HG02610 (cell line): ENCODE data around the gene SLC12A4.
A peak's percentile ranks its signal among the peaks of the same experiment; 100 is the strongest.
"Not testable (repeated sequence)": the region's sequence is repeated elsewhere in the genome, so short reads cannot be mapped to it uniquely, and the experiment has no call there.

Experiments used
- ATAC-seq: cut with Tn5 transposase; IDR thresholded peaks from one replicate; pipeline ENCODE4 v1.9.1; 2021; ENCODE audit warnings: mild to moderate bottlenecking, moderate library complexity; ENCODE audit not compliant: unreplicated experiment

The SLC12A4 gene

DNA sequence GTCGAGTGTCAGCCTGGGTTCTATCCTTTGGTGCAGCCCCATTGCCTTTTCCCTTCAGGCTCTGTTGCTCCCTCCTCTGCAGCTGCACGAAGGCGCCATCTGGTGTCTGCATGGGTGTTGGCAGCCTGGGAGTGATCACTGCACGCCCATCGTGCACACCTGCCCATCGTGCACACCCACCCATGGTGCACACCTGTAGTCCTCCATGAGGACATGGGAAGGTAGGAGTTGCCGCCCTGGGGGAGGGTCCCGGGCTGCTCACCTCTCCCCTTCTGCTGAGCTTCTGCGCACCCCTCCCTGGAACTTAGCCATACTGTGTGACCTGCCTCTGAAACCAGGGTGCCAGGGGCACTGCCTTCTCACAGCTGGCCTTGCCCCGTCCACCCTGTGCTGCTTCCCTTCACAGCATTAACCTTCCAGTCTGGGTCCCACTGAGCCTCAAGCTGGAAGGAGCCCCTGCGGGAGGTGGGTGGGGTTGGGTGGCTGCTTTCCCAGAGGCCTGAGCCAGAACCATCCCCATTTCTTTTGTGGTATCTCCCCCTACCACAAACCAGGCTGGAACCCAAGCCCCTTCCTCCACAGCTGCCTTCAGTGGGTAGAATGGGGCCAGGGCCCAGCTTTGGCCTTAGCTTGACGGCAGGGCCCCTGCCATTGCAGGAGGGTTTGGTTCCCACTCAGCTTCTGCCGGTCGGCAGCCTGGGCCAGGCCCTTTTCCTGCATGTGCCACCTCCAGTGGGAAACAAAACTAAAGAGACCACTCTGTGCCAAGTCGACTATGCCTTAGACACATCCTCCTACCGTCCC, 39.7 kb downstream of the SLC12A4 start:
- ATAC-seq, result no peak

DNA sequence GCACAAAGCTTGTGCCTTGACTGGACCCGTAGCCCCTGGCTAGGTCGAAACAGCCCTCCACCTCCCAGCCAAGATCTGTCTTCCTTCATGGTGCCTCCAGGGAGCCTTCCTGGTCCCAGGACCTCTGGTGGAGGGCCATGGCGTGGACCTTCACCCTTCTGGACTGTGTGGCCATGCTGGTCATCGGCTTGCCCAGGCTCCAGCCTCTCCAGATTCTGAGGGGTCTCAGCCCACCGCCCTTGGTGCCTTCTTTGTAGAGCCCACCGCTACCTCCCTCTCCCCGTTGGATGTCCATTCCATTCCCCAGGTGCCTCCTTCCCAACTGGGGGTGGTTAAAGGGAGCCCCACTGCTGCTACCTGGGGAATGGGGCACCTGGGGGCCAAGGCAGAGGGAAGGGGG, 40.3 kb downstream of the SLC12A4 start:
- ATAC-seq, result no peak

DNA sequence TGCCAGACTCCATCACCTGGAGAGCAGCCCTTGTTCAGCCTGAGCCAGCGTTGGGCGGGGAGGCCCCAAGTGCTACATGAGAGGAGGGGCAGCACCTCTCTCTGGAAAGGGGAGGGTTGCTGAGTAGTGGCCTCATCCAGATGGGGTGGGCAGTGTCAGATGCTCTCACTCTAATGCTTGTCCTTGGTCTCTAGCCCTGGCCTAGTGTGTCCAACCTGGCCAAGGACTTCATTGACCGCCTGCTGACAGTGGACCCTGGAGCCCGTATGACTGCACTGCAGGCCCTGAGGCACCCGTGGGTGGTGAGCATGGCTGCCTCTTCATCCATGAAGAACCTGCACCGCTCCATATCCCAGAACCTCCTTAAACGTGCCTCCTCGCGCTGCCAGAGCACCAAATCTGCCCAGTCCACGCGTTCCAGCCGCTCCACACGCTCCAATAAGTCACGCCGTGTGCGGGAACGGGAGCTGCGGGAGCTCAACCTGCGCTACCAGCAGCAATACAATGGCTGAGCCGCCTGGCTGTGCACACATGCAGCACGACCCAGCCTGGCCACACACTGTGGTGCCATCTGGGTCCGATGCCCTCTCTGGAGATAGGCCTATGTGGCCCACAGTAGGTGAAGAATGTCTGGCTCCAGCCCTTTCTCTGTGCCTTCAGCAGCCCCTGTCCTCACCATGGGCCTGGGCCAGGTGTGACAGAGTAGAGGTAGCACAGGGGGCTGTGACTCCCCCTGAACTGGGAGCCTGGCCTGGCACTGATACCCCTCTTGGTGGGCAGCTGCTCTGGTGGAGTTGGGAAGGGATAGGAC, 41.1 kb downstream of the SLC12A4 start:
- no peak for ATAC-seq

DNA sequence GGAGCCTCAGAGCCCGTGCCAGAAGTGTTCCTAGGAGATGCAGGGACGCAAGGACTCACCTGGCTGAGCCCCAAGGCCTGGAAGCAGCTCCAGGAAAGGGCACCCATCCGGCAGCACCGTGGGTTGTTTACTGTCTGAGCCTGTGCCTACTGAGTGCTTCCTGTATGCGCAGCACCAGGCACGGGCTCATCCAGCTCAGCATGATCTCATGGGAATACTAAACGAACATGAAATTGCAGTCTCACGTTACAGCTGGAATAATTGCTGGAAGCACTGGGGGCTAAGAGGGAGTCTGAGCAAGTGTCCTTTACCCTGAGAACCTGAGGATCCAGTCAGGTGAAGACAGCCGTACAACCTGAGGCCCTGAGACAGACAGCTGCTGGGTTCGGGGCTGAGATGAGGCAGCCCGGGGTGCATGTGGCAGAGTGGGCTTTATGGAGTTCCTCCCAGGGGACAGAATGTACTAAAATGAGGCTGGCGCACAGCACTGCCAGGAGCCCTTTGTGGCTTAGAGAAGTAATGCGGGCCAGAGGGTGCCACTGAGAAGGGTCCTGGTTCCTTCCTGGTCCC, 42.2 kb downstream of the SLC12A4 start:
- no peak for ATAC-seq

DNA sequence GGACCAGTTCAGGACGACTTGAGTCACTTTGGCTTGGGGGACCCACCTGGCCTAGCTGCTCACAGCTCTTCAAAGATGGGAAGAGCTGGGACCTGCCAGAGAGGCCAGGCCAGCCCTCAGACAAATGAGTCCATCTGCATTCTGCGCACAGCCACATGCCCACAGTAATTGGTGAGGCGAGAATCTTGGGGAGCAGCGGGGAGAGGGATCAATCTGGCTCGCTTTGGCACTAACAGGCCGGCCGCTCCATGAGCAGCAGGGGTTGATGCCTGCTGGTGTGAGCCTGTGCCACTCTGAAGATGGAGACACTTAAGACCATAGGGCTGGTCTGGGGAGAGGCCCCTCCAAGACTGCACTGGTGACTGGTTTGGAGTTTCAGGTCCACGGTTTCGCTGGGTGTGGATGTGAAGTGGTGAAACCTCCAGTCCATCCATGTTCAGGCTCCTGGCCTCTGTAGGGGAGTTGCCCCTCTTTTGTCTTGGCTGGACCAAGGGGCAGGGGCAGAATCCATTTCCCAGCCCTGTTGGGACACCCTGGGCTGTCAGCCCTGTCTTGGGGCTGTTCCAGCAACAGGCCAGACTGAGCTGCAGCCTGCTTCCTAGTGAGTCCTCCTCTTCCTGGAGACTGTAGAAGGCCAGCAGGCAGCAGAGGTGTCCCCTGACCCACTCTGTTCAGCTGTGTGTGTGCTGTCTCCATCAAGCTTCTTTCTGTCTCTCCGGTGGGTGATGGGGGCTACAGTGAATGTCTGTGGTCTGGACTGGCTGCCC, 44.1 kb downstream of the SLC12A4 start:
- no peak for ATAC-seq

DNA sequence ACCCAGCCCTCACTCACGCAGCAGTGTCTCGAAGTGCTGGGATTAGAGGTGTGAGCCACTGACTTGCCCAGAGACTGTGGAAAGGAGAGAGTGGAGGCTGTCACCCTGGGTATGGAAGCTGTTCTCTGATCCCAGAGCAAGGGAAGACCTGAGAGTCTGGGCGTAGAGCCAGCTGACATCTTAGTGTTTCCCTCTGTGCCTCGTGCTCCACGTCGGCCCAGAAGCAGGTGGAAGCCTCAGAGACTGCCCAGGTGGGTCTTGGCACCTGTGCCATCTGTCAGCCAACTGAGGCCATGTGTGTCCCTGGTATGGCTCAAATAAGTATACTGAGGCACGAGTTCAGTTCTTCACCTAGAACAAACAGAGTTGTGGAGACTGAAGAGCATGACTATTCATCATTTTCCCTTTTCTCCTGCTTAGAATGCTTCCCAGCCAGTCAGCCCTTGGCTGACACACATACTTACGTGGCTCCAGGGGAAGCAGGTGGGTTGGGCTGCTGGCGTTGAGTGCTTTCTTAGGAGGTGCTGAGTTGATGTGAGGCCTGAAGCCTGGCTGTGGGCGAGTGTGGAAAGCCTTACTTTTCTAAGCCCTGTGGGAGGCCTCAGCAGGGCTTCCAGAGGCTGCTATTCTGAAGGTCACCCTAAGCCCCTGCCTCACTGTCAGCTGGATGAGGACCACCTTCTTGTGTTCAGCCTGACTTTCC, 44.9 kb downstream of the SLC12A4 start:
- no peak for ATAC-seq

DNA sequence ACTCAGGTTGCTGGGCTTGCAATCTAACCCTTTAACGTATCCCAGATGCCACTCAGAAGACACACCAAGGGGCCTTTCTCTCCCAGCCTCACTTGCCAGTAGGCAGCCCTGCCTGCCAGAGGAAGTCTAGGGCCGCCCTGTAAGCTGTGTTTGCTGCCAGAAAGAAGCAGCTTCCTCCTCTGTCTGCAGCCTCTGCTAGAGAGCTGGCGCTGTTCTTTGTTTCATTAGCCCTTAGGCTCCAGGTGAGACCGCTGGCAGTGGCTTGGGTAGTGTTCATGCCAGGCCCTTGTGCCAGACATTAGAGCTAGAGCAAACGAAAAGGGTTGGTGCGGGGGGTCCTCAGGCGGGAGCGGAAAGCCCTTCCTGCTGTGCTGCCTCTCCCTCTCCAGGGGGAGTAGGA, 45.7 kb downstream of the SLC12A4 start:
- no peak for ATAC-seq

DNA sequence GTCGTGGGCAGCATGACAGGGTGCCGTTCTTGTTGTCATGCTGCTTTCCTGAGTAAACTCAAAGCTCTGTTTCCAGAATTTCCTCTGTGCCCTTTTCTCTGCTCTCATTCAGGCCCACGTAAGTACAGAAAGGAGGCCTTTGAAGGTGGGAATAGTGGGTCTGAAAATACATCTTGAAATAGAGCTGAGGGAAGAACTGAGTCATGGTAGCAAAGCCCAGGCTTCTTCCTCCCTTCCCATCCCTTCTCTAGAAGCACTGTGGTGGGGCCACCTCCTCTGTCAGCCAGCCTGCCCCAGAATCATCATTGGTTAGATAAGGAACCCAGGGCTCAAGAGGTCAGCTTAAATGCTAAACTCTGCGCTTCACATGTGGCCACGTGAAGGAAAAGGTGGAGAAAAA, 46.2 kb downstream of the SLC12A4 start:
- no peak for ATAC-seq

DNA sequence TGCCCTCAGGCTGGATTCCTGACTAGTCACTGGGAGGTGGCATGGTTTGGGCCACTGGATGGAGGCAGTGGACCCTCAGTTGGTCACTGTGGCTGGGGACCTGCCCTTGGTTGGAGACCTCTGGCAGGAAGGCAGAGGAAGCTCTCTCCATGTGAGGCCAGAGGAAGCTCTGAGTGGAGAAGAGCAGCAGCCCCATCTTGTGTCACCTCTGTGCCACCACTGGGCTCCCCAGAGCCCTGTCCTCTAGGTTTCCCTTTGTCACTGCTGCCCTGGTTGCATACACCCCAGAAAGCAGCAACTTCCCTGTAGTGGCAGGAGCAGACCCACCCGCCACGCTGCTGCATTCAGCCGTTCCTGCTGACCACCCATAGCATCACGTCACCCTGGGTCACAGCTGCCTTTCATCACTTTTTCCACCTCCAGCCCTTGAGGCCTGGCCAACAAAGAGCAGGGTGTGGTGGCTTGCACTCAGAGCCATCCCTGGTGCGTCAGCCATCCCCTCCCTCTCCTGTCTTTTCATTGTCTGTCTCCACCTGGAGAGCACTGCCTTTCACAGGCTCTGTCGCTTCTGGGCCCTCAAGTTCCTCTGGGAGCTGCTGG, 48.7 kb downstream of the SLC12A4 start:
- ATAC-seq, result no peak

DNA sequence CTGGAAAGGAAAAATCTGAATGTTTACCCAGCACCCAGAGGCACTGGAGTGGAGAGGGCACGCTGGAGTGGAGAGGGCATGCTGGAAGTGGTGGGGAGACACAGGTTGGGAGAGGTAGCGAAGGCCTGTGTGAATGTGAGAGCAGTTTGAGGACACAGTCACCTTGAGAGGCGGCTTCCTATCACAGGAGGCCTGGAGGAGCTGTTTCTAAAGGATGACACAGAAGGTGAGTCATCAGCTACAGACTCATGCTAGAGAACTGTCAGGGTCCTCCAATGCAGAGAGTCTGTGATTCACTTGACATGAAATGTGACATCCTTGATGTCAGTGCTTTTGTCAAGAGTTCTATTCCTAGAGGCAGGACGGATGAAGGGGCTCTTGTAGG, 50.6 kb downstream of the SLC12A4 start:
- no peak for ATAC-seq

DNA sequence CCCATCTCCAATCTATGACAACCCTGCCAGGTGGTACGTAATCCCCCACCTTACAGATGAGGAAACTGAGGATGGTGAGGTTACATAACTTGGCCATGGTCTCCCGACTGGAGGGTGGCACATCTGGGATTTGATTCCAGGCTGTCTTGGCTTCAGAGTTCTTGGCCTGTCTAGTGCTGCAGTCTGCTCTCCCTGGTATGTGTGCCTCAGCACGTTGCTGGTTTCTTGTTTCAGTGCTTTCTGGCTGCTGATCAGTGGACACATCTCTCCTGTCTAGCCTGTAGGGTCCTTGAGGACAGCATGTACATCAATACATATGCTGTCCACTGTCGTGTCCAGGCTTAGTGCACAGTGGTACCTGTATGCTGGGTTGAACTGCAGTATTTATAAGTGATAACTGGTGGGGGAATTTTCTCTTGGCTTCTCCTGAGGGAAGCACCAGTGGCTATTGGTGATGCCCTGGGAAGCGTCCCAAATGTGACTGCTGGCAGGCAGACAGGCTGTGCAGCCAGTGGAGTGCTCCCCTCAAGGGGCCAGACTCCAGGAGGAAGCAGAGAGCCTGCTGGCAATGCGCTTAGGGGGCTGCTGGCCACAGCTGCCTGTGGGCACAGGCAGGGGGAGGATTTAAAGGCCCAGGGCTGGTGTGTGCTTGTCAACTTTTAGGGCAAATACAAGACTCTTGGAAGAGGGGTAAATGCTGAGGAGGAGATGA, 51.1 kb downstream of the SLC12A4 start:
- no peak for ATAC-seq

DNA sequence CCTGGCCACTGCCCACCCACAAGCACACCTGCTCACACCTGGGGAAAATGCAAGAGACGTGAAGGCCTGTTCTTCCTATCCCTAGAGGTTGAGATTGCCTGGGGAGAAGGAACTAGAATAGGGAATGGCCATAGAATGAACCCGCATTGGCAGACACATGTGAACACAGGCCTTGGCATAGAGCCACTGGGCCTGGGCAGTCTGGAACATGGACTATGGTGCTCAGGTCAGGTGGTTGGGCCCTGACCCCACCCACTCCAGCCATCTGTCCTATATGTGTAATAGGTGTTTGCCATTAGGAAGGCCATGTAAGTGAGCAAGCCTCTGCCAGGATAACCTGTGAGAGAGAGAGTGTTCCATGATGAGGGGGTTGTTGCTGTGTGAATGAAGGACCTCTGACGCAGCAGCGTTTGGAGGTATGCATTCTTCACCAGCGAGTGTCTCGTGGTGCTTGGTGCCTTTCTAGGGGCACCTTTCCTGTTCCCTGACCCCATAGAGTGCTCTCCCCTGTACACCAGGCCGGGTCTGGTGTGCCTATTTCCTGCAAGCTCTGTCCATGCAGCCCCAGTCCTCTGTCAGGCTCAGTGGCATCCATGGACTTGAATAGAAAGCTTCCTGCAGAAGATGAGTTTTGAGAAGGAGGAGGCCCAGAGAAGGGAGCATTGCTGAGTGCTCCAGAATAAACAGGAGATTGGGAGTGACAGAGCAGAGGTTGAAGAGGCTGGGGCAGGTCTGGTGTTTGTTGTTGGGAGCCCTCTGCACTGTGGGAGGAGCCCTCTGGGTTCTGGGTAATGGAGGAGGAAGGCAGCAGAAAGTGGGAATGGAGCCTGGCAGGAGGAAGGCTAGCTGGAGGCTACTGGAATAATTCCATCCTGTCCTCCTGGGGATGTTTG, 52.4 kb downstream of the SLC12A4 start:
- ATAC-seq, result no peak

DNA sequence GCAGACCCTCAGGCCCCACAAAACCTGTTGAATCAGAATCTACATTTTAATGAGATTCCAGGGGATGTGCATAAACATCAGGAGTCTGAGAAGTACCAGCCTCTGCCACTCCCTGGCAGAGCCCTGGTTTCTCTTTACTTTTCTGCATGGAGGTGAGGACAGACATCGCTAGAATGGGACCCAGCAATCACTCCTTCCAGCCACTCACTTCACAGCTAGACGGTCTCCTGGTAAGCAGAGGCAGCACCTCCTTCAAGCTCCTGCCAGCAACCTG, 53.0 kb downstream of the SLC12A4 start:
- not testable (repeated sequence) for ATAC-seq

DNA sequence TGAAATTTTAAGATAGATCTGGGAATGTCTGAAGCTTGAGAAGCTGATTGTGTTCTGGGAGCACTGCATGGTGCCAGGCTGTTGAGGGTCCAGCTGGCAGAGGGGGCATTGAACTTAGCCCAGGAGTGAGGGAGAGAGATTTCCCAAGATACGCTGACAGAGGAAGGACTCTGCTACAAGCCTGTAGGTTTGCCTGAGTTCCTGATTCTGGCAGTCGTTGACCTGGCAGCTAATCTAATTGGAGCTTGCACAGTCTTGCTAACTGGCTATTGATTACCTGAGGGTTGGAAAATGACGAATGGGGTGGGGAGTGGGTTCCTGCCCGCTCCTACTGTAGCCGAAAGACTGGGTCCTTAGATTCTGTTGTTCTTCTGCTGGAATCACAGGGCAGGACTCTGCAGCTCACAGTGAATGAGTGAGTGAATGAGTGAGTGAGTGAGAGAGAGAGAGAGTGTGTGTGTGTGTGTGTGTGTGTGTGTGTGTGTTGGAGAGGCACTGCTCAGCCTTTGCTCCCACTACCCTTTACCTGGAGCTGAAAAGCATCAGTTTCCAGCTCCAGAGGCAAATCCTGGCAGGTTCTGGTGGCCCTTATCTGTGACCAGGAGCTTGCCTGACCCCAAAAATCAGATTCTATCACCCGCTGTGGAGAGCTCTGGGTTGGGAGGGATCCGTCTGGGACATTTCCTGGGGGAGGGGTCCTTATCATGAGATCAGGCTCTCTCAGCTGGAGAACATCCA, 53.5 kb downstream of the SLC12A4 start:
- ATAC-seq, result no peak

DNA sequence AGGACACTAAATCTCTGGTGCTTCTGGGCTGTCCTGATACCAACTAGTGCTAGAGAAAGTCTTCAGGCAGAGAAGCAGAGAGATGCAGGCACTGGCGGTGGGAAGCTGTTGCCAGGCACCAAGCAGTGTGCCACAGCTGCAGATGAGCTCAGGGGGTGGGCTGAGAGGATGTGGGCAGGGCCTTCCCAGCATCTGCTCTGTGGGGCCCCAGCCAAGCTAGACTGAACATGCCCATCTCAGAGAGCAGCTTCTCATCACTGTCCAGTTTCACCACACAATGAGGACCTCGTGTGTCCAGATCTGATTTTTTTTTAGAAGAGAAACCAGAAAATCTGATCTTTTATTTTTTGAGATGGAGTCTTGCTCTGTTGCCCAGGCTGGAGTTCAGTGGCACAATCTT, 58.3 kb downstream of the SLC12A4 start:
- ATAC-seq, result peak; percentile 45

DNA sequence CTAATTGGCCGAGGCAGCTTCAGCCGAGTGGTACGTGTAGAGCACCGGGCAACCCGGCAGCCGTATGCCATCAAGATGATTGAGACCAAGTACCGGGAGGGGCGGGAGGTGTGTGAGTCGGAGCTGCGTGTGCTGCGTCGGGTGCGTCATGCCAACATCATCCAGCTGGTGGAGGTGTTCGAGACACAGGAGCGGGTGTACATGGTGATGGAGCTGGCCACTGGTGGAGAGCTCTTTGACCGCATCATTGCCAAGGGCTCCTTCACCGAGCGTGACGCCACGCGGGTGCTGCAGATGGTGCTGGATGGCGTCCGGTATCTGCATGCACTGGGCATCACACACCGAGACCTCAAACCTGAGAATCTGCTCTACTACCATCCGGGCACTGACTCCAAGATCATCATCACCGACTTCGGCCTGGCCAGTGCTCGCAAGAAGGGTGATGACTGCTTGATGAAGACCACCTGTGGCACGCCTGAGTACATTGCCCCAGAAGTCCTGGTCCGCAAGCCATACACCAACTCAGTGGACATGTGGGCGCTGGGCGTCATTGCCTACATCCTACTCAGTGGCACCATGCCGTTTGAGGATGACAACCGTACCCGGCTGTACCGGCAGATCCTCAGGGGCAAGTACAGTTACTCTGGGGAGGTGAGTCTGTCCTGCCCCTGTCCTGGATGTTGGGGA, 59.2 kb downstream of the SLC12A4 start:
- ATAC-seq, result no peak

DNA sequence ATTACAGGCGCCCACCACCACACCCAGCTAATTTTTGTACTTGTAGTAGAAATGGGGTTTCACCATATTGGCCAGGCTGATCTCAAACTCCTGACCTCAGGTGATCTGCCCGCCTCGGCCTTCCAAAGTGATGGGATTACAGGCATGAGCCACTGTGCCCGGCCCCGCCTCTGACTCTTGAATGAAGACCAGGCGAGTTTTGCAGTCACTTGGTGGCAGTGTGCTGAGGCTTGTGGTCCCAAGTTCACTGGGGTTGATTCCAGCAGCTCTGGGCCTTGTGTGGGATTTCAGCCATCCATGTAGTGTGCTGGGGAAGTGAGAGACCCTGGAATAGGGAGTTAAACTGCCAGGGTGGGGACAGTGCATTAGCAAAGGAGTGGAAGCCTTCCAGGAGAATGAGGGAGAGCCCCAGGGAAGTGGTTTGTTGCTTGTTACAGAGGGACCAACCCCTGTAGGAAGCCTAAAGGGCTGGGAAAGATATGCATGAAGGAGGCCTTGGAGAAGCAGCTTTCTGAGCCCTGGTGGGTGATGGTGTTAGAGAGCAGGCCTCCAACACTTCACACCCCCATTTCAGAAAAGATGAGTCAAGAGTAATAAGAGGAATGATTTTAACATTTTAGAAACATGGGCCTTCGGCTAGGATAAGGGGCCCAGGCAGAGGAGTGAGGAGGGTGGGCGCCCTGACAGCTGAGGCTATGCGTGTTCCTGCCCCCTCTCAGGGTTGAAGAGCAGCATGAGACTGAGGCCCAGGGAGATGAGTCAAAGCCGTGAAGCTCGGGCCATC, 60.8 kb downstream of the SLC12A4 start:
- ATAC-seq, result no peak
